DMS153 treated with DMSO at 0.1 percent for 48 hours (cell line): Measurements from ENCODE around the gene TEX13B.
"Not testable (repeated sequence)": the region's sequence is repeated elsewhere in the genome, so short reads cannot be mapped to it uniquely, and the experiment has no call there.

Source experiments
- DNase-seq: peaks from one replicate; lab custom pipeline; 2025; ENCODE audit not compliant: unreplicated experiment; lab: John Stamatoyannopoulos, UW

TEX13B gene, protein sequence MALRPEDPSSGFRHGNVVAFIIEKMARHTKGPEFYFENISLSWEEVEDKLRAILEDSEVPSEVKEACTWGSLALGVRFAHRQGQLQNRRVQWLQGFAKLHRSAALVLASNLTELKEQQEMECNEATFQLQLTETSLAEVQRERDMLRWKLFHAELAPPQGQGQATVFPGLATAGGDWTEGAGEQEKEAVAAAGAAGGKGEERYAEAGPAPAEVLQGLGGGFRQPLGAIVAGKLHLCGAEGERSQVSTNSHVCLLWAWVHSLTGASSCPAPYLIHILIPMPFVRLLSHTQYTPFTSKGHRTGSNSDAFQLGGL

DNA sequence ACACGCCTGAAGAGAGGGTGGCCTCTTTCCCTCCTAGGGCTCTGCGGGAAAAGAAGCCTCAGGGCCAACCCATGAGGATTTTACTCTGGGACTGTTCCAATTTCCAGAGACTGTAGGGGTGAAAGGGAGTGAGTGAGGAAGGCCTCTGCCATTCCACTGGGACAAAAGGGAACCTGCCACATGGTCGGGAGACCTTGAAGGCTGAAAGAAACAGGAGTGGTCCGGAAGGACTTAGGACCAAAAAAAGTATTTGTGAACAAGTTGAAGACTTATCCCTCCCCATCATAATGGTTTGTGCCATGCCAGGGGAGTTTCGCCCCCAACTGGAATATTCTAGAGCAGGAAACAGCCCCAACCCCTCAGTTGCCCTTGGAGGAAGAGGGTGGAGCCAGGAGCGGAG lies at the start of gene TEX13B:
TSS of gene TEX13B (minus strand) at position 15 of the 400 bp plus-strand sequence. CDS start 243 bp downstream, outside the sequence.
- no peak for DNase-seq

DNA sequence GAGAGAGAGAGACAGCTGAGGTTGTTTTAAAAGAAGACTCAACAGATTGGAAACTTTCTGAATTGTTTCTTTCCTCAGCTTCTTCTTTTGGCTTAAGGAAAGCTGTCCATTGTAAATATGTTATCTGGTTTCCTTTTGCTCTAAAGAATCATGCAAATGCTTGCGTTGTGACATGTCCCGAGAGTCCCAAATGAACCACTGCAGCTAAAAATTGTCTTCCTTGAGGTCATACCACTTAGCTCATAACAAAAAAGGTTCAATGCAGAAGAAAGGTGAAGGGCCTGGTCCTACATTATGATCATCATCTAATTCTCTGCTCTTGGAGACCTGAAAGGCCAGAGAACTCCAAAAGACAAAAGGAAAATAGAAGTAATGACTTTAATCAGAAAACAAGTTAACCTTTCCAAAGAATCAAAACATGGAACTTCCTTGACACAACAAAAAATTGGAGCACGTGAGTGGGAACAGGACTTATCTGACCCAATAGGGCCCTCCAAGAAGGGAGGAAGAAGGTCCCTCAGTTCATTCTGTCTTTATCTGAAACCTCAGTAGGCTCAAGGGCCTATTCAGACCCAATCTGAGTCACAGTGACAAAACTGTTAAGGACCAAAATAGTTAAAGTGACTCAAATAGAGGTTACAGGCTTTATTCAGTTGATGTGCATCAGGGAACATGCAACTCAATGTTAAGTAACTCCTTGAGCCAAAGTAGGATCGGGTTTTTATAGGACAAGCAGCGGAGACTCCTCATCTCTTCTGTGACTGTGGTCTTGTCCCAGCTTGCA lies 48.0 kb upstream of the TEX13B start:
- DNase-seq: no peak

DNA sequence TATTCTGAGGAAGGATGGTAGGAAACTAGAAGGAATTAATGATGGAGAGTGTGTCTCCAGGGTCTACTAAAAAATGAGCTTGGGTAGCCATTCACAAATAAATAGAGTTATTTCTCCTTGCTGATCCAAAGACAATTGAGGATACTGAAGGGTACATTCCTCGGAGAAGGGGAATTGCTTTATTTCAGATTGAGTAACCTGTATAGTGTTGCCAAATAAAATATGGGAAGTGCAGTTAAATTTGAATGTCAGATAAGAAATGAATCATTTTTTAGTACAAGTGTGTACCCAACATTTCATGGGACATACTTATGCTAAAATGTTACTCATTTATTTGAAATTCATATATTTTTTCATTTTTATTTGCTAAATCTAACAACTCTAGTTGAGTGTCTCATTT lies 46.7 kb upstream of the TEX13B start:
- DNase-seq: no peak

DNA sequence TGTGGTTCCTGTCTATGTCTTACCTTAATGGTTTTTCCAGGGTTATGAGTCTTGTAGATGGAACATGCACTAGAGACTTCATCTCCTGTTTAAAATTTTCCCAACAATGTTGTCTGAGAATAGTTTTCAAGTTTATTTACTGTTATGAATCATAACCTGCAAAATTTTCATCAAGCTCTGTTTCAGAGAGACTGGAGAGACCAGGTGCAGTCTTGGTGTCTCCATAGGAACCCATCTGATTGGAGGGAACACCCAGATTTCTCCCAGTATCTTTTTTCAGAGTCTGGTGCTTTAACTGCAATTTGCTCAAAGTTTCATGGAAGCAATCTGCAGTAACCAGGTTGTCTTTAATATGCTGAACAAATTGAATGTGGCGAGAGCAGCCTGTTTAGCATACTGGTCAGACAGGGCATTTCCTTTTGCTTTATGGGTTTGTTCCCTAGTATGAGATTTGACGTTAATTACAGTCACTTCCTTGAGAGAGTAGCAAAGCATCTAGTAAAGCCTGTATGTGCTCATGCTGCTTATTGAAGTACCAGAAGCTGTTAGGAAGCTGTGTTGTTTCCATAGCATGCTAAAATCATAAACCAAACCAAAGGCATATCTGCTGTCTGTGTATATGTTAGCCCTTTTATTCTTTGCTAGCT lies 43.9 kb upstream of the TEX13B start:
- no peak for DNase-seq

DNA sequence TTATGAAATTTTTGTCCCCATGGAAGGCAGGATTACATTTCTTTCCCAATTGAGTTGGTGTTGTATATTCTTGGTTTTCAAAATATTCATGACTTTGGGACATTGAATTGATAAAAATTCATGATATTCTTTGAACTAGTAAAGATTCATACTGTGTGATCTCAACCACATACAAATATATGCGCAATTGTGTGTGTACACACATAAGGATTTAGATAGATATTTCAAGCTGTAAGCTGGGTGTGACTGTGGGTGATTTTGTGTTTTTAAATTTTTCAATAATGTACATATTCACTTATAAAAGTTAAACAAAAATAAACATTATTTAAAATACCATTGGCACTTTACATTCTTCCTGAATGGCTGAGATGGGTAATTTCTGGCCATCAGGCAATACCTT lies 43.2 kb upstream of the TEX13B start:
- no peak for DNase-seq

DNA sequence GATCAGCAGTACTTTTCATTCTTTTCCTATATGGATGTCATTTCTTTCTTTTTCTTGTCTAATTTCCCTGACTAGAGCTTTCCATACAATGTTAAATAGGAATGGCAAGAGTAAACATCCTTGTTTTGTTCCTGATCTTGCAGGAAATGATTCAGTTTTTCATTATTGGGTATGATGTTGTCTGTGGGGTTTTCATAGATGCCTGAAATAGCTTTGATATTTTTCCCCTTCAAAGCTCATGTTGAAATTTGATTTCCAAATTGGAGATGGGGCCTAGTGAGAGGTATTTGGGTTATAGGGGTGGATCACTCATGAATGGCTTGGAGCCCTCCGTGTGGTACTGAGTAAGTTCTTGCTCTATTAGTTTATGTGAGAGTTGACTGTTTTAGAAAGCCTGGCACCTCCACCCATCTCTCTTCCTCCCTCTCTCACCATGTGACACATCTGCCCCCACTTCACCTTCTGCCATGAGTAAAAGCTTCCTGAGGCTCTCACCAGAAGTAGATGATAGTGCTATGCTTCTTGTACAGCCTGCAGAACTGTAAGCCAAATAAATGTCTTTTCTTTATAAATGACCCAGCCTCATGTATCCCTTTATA lies 40.4 kb upstream of the TEX13B start:
- no peak for DNase-seq

DNA sequence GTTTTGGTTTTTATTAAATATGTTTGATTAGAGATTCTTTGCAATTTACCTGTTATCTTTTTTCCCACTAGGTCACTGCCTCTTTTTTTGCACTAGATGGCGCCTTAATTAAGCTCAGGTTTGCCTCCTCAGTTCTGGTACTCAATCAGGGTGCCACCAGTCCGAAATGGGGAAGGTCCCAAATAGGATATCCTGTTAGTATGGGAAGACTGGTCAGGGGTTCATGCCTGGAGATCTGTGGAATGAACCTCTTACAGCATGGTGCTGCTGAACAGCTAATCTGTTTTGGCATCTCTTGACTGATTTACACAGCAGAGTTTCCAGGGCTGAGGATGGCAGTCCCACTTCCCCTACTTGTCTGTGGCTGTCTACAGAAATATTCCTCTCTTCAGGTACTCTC lies 38.5 kb upstream of the TEX13B start:
- DNase-seq: no peak

DNA sequence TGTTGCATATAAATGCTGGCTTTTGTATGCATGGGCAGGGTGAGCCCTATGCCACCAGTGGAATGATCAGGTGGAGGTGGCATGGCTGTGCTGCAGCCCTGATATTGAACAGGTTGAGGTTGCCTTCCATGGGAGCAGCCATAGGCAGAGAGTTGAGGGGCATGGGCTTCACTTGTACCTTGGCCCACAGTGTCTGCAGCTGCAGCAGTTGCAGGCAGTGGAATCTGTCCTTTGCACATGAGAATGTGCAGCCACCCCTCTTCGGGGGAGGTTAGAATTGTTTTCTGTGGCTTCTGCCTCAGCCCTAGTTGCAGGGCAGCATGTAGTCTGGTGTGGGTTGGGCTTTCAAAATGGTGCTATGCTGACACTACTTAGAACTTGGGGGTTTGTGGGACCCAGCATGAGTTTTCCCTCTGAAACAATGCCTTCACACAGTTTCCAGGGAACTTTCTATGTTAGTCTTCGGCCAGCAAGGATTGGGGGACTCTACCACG lies 37.3 kb upstream of the TEX13B start:
- no peak for DNase-seq

DNA sequence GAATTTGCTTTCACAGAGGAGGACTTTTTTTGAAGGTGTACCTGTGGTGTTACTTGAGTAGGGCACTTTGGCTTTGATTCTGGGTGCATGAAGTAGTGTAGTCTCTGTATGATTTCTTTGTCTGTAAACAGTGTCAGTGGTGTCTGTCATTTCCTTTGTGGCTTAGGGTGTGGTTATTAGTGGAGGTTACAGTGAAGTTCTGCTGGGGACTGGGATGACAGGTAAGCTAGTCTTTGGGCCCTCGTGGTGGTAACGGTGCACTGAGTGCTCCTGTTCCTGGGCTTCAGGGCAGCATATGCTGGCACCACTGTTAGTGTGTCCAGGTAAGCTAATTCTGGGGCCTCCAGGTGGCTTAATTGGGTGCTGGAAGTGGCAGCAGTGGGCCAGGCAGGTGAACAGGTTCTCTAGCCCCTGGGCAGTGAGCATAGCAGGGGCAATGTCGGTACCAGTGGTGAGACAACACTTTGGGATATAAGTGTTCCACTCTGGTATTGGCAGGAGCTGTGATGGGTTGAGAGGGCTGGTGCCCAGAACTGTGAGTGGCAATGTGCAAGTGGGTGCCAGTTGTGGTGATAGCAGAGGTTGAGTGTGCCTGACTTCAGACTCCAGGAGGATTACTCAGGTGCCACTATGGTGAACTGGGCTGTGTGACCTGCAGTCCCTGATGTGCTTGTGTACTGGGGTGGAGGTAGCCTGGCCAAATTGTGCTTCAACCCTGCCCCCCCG lies 36.6 kb upstream of the TEX13B start:
- DNase-seq: no peak

DNA sequence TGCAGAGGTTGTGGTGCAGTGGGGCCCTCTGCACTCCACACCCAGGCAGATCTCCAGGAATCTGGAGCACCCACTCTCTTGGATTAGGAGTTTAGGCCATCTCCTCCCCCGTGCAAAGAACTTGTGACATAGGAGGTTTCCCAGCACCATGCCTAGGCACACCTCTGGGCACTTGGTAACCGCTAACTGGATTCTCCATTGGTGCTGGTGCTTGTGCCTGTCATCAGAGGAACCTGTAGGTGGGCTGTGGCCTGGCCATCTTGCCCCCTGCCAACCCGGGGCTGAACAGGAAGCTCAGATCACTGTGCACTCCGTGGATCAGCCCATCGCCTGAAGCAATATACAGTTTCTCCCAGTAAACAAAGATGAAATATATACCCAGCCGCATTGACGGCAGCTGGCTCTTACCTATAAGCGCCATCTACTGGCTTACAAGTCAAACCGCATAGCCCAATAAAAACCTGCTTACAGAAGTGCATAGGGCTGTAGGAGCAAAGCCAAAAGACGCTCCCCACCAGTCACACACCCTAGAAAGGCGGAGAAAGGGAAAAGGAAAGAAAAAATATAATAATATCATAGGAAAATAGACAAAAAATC lies 19.1 kb upstream of the TEX13B start:
- DNase-seq: peak; percentile 31

DNA sequence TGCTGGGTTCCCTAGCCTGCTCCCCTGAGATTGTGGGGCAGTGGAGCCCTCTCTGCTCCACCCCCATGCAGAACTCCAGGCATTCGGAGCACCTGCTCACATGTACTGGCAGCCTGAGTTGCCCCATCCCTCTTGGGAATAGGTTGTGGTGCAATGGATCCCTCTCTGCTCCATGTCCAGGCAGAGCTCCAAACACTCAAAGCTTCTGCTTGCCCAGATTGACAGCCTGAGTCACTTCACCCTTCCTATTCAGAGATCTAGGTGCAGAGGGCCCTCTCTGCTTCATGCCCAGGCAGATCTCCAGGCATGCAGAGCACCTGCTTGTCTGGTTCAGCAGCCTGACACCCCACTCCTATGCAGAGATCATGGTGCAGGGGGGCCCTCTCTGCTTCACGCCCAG lies 18.6 kb upstream of the TEX13B start:
- DNase-seq: peak; percentile 7

DNA sequence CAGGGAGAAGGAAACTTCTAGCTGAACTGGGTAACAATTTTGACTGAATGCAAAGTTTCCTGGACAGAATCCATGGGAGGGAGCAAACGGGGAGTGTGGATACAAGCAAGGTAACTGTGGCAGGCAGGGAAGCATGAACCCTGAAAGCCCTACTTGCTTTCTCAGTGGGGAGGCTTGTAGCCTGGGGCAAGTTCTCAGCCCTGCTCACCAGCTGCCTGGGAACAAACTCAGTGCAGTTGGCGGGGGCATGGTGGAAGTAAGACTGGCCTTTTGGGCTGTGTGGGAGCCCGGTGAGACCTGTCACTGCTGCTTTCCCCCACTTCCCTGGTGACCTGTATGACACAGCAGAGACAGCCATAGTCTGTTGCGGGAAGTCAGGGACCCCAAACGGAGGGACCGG lies 14.0 kb upstream of the TEX13B start:
- no peak for DNase-seq

DNA sequence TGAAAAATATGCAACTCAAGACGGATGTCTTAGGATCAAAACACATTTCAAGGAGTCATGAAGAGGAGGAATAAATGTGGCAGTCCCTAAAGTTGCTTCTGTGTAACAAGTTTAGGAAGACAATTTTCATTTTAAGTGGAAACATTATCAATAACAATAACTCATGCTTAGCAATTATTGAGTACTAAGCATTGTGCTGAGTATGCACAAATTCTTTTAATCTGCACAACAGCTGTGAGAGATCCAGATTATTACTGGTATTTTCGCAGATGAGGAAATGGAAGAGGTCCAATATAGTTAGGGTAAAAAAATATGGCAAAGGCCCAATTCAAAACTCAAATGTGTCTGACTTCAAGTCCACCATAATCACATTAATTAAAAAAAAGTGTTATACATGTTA lies 2.9 kb upstream of the TEX13B start:
- no peak for DNase-seq

DNA sequence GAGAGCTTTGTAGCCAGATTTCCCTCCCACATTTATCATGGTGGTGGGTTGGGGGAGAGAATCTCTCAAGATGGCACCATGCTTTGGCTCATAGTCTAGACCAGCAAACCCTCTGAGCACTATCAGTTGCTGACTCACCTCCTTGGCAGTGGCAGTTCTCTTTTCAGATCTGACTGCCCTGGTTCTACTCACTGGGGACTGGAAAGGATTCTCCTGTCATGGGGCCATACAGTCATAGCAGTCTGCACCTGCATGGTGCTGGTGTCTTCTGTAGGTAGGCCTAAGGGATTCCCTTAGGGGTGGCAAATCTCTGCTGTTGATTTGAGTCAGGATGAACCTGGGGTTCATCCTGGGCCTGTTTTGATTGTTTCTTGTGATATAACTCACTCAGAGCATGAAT lies 2.6 kb downstream of the TEX13B start:
- no peak for DNase-seq

DNA sequence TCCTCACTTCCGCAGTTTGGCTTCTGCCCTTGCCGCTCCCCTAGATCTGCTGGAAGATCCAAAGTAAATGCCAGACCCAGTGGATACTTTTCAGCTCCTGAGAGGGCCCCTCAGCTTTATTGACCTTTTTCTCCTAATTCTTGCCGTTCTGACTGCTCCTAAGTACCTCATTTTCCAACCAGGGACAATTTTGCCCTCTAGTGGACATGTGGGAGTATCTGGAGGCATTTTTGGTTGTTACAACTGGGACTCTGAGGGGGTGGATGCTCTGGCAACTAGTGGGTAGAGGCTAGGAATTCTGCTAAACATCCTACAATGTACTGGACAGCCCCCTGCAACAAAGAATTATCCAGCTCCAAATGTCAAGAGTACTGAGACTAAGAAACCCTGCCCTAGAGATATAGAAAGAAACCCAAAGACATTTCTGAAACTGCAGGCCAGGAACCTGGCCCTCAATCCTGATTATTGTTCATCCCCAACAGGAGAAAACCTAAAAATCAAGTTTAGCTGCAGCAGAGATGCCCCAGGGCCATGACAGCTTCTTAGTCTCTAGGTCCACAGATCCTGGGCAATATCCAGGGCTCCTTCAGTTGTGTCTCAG lies 3.4 kb downstream of the TEX13B start:
- no peak for DNase-seq

DNA sequence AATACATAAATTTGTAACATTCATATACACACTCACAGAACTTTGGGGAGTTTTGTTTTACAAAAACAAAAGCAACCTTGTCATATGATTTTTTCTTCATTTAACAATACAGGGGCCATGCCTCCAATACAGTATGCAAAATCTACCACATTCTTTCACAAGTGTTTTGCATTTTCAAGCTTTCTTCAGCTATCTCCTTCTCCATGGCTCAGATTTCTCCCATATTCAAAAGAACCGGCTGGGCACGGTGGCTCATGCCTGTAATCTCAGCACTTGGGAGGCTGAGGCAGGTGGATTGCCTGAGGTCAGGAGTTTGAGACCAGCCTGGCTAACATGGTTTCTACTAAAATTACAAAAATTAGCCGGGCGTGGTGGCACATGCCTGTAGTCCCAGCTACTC lies 4.1 kb downstream of the TEX13B start:
- no peak for DNase-seq

DNA sequence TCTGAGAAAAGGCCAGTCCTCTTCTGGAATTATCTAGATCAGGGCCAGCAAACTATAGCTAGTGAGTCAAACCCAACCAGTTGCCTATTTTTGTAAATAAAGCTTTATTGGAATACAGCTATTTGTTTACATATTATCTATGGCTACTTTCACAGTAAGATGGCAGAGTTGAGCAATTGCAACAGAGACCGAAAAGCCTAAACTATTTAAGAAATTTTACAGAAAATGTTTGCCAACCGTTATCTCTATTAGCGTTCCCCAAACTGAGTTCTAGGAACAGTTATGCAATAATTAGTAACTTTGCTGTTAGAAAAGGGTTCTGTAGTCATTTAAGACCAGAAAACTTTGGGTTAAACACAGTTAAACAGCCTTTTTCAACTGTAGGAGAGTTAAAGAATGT lies 10.5 kb downstream of the TEX13B start:
- no peak for DNase-seq

DNA sequence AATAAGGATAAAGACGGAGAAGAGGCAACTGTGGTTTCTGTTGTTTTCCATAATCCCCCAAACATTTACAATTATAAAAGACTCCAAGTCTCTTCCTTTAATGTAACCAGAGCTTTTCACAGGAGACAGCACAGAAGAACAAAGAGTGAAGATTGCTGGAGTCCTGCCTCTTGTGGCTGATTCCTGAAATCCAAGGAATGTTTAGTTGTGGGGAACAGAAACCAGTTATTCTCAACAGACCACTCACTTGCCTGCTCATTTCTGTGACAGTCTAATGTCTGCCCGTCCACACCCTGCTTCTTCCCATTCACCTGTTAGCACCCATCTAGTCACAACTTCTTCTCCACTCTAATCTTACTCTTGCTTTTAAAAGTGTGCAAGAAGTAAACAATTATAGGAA lies 12.1 kb downstream of the TEX13B start:
- no peak for DNase-seq

DNA sequence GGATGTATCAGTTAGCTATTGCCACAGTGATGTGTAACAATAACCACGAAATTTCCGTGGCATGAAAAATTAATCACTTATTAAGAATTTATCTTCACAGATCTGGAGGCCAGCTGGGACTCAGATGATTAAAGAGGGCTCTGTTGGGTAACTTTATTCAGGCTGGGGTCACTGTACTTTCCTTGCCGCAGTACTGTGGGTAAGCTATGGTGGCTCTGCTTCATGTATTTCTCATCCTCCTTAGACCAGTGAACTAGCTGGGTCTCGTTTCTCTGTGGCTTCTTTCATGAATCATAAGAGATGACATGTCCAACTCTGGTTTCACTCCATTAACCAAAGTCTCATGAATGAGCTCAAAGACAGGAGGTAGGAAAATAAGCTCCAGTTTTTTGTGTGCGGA lies 13.5 kb downstream of the TEX13B start:
- DNase-seq: no peak

DNA sequence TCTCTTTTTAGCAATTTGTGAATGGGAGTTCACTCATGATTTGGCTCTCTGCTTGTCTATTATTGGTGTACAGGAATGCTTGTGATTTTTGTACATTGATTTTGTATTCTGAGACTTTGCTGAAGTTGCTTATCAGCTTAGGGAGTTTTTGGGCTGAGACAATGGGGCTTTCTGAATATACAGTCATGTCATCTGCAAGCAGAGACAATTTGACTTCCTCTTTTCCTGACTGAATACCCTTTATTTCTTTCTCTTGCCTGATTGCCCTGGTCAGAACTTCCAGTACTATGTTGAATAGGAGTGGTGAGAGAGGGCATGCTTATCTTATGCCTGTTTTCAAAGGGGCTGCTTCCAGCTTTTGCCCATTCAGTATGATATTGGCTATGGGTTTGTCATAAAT lies 26.8 kb downstream of the TEX13B start:
- not testable (repeated sequence) for DNase-seq
